B cell (primary cell): ENCODE measurements around the gene NMUR1. TPM values are rescaled to one million over a fixed set of nuclear protein-coding genes. Genes with fewer than 3 reads are reported as not detected.
"Not testable (repeated sequence)": the region's sequence is repeated elsewhere in the genome, so short reads cannot be mapped to it uniquely, and the experiment has no call there.

Source experiments
- ATAC-seq: fragments of 200-7000 bp; cut with Tn5 transposase; one replicate; pipeline ENCODE4 v1.10.0; 2021; ENCODE audit warnings: low read depth, mild to moderate bottlenecking, moderate number of reproducible peaks, moderate library complexity
- CTCF ChIA-PET: fragments of 350-600 bp; sonication (Branson Sonifier 250); formaldehyde crosslinking; loops from one replicate; lab custom pipeline; 2021; ENCODE audit warnings: antibody characterized with exemption, inconsistent platforms; lab: Charles Lee
- POLR2A ChIA-PET: fragments of 350-600 bp; sonication (Branson Sonifier 250); formaldehyde crosslinking; loops from one replicate; lab custom pipeline; 2021; ENCODE audit warnings: antibody characterized with exemption; lab: Charles Lee
- DNase-seq: peaks from one replicate; pipeline ENCODE4 v3.0.0; 2013
- H2AFZ ChIP-seq: 2 replicates; pipeline ENCODE4 v1.6.1; 2012; ENCODE audit warnings: mild to moderate bottlenecking, low read depth, low read length; ENCODE audit not compliant: insufficient read depth, poor library complexity, severe bottlenecking
- H3K27ac ChIP-seq, 2 donors: 1 replicate in 1 of 2; 2 replicates in 1 of 2; pipeline ENCODE4 v1.5.1; 2012 to 2013; ENCODE audit warnings: low read length in 2 of 2, mild to moderate bottlenecking in 2 of 2, moderate library complexity in 1 of 2
- H3K27me3 ChIP-seq, 4 experiments: fragments of 200-600 bp in 1 of 4; sonication (generic) in 1 of 4; replicated peaks in 1 of 4; 1 replicate in 2 of 4; 2 replicates in 2 of 4; pipeline versions ENCODE4 v1.6.1 to v1.7.0; 2013 to 2016; ENCODE audit warnings: low read length in 3 of 4, mild to moderate bottlenecking in 2 of 4, mixed read lengths in 1 of 4, moderate library complexity in 1 of 4; ENCODE audit not compliant: insufficient read depth in 4 of 4, control insufficient read depth in 3 of 4; ENCODE audit errors: control extremely low read depth in 1 of 4
- H3K36me3 ChIP-seq, 2 experiments: replicated peaks in 1 of 2; 1 replicate in 1 of 2; 2 replicates in 1 of 2; pipeline versions ENCODE4 v1.6.1 to v1.7.1; 2013; ENCODE audit warnings: low read length in 1 of 2; ENCODE audit not compliant: insufficient read depth in 2 of 2, control insufficient read depth in 1 of 2; ENCODE audit errors: control extremely low read depth in 1 of 2, extremely low read depth in 1 of 2
- H3K4me1 ChIP-seq, 2 donors: fragments of 200-600 bp in 1 of 2; sonication (generic) in 1 of 2; 1 replicate in 1 of 2; 2 replicates in 1 of 2; pipeline versions ENCODE4 v1.5.1 to v1.6.1; 2013 to 2017; ENCODE audit warnings: low read length in 2 of 2; ENCODE audit not compliant: control insufficient read depth in 2 of 2, insufficient read depth in 2 of 2
- H3K4me2 ChIP-seq: replicated peaks from 2 replicates; pipeline ENCODE3; 2012; ENCODE audit warnings: mild to moderate bottlenecking, low read depth, low read length; ENCODE audit not compliant: poor library complexity, severe bottlenecking
- H3K4me3 ChIP-seq, 5 experiments: fragments of 200-600 bp in 1 of 5; sonication (generic) in 1 of 5; 1 replicate in 3 of 5; 2 replicates in 2 of 5; pipeline versions ENCODE4 v1.5.1 to v1.7.0; 2011 to 2016; ENCODE audit warnings: low read length in 4 of 5, mild to moderate bottlenecking in 4 of 5, low read depth in 2 of 5, control low read depth in 1 of 5, moderate library complexity in 1 of 5; ENCODE audit not compliant: insufficient read depth in 1 of 5; ENCODE audit errors: control extremely low read depth in 1 of 5, extremely low read depth in 1 of 5
- H3K79me2 ChIP-seq: fragments of 200-600 bp; sonication (generic); one replicate; pipeline ENCODE4 v1.6.0; 2016; ENCODE audit warnings: low read length; ENCODE audit not compliant: control insufficient read depth, insufficient read depth
- H3K9ac ChIP-seq: fragments of 200-600 bp; sonication (generic); 2 replicates; pipeline ENCODE4 v1.6.1; 2017; ENCODE audit warnings: mild to moderate bottlenecking, low read length, moderate library complexity
- H3K9me3 ChIP-seq, 3 donors: one replicate each; pipeline versions ENCODE4 v1.6.1 to v1.7.1; 2013; ENCODE audit warnings: low read length in 2 of 3; ENCODE audit not compliant: control insufficient read depth in 2 of 3, insufficient read depth in 1 of 3; ENCODE audit errors: control extremely low read depth in 1 of 3
- H4K20me1 ChIP-seq: 2 replicates; pipeline ENCODE4 v1.6.0; 2012; ENCODE audit warnings: mild to moderate bottlenecking, low read length; ENCODE audit not compliant: insufficient read depth, control insufficient read depth, poor library complexity, severe bottlenecking
- H3K27ac Mint-ChIP-seq: one replicate; pipeline ENCODE4 v1.8.0; 2021; ENCODE audit warnings: mixed read lengths
- H3K27me3 Mint-ChIP-seq: one replicate; pipeline ENCODE4 v1.8.0; 2021; ENCODE audit warnings: mixed read lengths
- H3K4me1 Mint-ChIP-seq: one replicate; pipeline ENCODE4 v1.8.0; 2021; ENCODE audit warnings: mixed read lengths
- H3K4me3 Mint-ChIP-seq: one replicate; pipeline ENCODE4 v1.8.0; 2021; ENCODE audit warnings: mixed read lengths
- H3K9me3 Mint-ChIP-seq: one replicate; pipeline ENCODE4 v1.8.0; 2022; ENCODE audit warnings: mixed read lengths; ENCODE audit not compliant: insufficient read depth
- CTCF ChIP-seq: fragments of 200-600 bp; IDR thresholded peaks from one replicate; pipeline ENCODE4 v1.8.0; 2022; ENCODE audit warnings: antibody characterized with exemption, mild to moderate bottlenecking
- EZH2 ChIP-seq: IDR thresholded peaks from 2 replicates; pipeline ENCODE4 v1.6.1; 2012; ENCODE audit warnings: borderline replicate concordance, low read depth, mild to moderate bottlenecking, moderate library complexity, low read length; ENCODE audit not compliant: insufficient read depth, poor library complexity, severe bottlenecking
- WGBS: methylation state at CpG from one replicate; pipeline ENCODE4 v1.1.5; 2013; ENCODE audit warnings: missing lambda C conversion rate; ENCODE audit not compliant: insufficient coverage; 5-methylcytosine and 5-hydroxymethylcytosine counted together
- intact Hi-C: fragments of 100-400 bp; cut with micrococcal nuclease; formaldehyde crosslinking; loops from one replicate; pipeline ENCODE4 v1.10.0; 2022
- polyA plus RNA-seq: library from polyadenylated mRNA; depleted of rRNA; stranded (reverse); fragments of >200 nt; gene quantifications from 2 replicates; pipeline ENCODE4 v1.2.3, GENCODE V29; 2012
- total RNA-seq, 2 donors: library from RNA; stranded (reverse); fragments of 120-200 nt in 1 of 2; gene quantifications; 1 replicate in 1 of 2; 2 replicates in 1 of 2; pipeline versions ENCODE4 v1.2.3 to v1.2.4, GENCODE V29; 2013 to 2022

The NMUR1 gene
- total and polyA plus RNA-seq, 2 donors (not counting 1 experiment from before 2014, with no cell fraction given), result 0.09 to 0.10 TPM

GRCh38 chr2:231556981-231557380, 26.7 kb upstream of the NMUR1 start:
- peaks cover 26 to 28% of the 10 kb centered on the region in 2 donors for H3K4me1 ChIP-seq
- no peaks in the 10 kb centered on the region for H3K27me3 ChIP-seq
- H3K4me3 Mint-ChIP-seq, result no peak overlapping the region
- intact Hi-C loops, result loop anchor here (10.0 kb wide), 1 partner anchor 452 kb away; no protein-coding TSS in a partner anchor
- TF ChIP-seq CTCF (no peak), EZH2 (no peak)
- no peak overlapping the region for H3K4me2 ChIP-seq
- no peaks in the 10 kb centered on the region for H3K79me2 ChIP-seq
- H3K36me3 ChIP-seq, result no peaks in the 10 kb centered on the region
- POLR2A ChIA-PET, result no interaction called here
- ATAC-seq (no peak), DNase-seq (no peak)
- H3K27ac Mint-ChIP-seq, result no peak overlapping the region
- H3K27ac ChIP-seq, result no peak overlapping the region
- no peak overlapping the region for H3K4me3 ChIP-seq
- H3K9ac ChIP-seq, result no peak overlapping the region
- peaks cover 1 to 14% (median 6%) of the 10 kb centered on the region in 3 donors for H3K9me3 ChIP-seq
- H3K9me3 Mint-ChIP-seq, result peaks cover 3% of the 10 kb centered on the region
- no peaks in the 10 kb centered on the region for H4K20me1 ChIP-seq
- CTCF ChIA-PET, result interaction anchor here (1.0 to 7.9 kb wide), 8 partner anchors 11 to 74 kb away, joined by 3 to 76 read pairs (median 4); partner anchors contain the start of gene NMUR1
- no peaks in the 10 kb centered on the region for H3K27me3 Mint-ChIP-seq
- peaks cover 23% of the 10 kb centered on the region for H3K4me1 Mint-ChIP-seq
- no peak overlapping the region for H2AFZ ChIP-seq
- whole genome bisulfite sequencing, result 87% methylated on average over 7 of the region's 7 CpGs

DNA sequence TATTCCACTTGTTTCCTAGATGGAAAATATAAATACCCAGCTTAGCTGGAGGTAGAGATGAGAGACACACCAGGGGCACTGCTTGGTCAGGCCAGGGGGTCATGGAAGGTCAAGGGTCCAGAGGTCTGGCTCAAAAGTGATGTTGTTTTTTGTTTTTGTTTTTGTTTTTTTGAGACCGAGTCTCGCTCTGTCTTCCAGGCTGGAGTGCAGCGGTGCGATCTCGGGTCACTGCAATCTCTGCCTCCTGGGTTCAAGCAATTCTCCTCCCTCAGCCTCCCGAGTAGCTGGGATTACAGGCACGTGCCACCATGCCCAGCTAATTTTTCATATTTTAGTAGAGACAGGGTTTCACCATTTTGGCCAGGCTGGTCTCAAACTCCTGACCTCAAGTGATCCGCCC, 26.3 kb upstream of the NMUR1 start:
- peaks cover 26 to 28% of the 10 kb centered on the region in 2 donors for H3K4me1 ChIP-seq
- H2AFZ ChIP-seq, H3K79me2 ChIP-seq, H3K27ac ChIP-seq, H3K9me3 Mint-ChIP-seq, H3K27me3 Mint-ChIP-seq, H3K4me3 ChIP-seq, H3K4me3 Mint-ChIP-seq, POLR2A ChIA-PET, H3K27me3 ChIP-seq, H3K27ac Mint-ChIP-seq, H3K4me2 ChIP-seq, H3K9ac ChIP-seq, H3K36me3 ChIP-seq, ATAC-seq, DNase-seq, H4K20me1 ChIP-seq: not testable (repeated sequence)
- intact Hi-C loops, result loop anchor here (10.0 kb wide), 1 partner anchor 452 kb away; no protein-coding TSS in a partner anchor
- H3K9me3 ChIP-seq, result peaks cover 1 to 15% (median 9%) of the 10 kb centered on the region in 3 donors
- peaks cover 23% of the 10 kb centered on the region for H3K4me1 Mint-ChIP-seq
- 98% methylated on average over 6 of the region's 8 CpGs for WGBS
- CTCF ChIA-PET, result interaction anchor here (0.6 to 7.9 kb wide), 12 partner anchors 10 to 157 kb away, joined by 3 to 76 read pairs (median 3); partner anchors contain the start of gene NMUR1
